AG09309 (cell line): ENCODE results near the gene CLDND2.

Experiments
- DNase-seq: peaks from one replicate; pipeline ENCODE4 v3.0.0-alpha.2; 2010; ENCODE audit warnings: low read depth
- H3K4me3 ChIP-seq: 2 replicates; pipeline ENCODE4 v1.5.1; 2011; ENCODE audit warnings: mild to moderate bottlenecking, low read depth, low read length, moderate library complexity; ENCODE audit not compliant: control insufficient read depth
- TF ChIP-seq, protein P1 (sequence below): IDR thresholded peaks from 2 replicates; pipeline ENCODE4 v1.5.1; 2011; ENCODE audit warnings: mild to moderate bottlenecking, low read depth, low read length, inconsistent platforms; ENCODE audit not compliant: insufficient read depth, control insufficient read depth; ENCODE audit errors: missing control alignments

The CLDND2 gene

DNA sequence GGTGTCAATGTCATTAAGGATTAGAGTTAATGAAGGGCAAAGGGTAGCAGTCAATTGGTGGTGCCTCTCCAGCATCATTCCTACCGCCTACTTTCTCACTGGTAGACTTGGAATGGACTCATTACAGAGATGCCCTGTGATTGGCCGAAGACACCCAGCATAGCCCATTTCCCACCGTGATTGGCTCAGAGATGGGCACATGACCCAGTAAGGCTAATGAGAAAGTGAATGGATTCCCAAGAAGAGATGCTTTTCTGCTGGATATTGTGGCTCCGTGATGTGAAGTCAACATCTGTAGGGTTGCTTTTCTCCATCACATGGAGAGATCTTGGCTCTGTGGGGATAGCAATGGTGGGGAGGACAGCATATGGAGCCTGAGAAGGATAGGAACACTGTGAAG lies 38.4 kb downstream of the CLDND2 start:
- H3K4me3 ChIP-seq: no peak overlapping the region
- DNase-seq: no peak
- TF ChIP-seq, protein P1, sequence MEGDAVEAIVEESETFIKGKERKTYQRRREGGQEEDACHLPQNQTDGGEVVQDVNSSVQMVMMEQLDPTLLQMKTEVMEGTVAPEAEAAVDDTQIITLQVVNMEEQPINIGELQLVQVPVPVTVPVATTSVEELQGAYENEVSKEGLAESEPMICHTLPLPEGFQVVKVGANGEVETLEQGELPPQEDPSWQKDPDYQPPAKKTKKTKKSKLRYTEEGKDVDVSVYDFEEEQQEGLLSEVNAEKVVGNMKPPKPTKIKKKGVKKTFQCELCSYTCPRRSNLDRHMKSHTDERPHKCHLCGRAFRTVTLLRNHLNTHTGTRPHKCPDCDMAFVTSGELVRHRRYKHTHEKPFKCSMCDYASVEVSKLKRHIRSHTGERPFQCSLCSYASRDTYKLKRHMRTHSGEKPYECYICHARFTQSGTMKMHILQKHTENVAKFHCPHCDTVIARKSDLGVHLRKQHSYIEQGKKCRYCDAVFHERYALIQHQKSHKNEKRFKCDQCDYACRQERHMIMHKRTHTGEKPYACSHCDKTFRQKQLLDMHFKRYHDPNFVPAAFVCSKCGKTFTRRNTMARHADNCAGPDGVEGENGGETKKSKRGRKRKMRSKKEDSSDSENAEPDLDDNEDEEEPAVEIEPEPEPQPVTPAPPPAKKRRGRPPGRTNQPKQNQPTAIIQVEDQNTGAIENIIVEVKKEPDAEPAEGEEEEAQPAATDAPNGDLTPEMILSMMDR: no peak

DNA sequence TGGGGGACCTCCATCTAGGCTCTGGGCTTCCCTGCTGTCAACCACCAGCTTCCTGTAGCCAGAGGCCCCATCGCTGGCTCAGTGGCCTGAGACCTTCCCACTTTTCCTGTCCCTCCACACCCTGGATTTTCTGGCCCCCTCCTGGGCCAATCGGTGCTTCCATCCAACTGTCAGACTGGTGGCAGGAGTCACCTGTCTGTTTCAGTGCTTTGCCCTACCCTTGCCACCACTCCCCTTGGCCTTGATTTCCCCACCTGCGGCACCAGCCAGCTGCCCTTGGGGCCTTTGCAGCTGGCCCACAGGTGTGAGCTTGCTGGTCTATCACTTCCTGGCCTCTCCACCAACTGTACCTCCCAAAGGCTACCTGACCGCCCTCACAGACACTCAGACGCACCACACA lies 39.4 kb downstream of the CLDND2 start:
- TF ChIP-seq, protein P1: no peak
- H3K4me3 ChIP-seq: no peak overlapping the region
- DNase-seq: no peak

DNA sequence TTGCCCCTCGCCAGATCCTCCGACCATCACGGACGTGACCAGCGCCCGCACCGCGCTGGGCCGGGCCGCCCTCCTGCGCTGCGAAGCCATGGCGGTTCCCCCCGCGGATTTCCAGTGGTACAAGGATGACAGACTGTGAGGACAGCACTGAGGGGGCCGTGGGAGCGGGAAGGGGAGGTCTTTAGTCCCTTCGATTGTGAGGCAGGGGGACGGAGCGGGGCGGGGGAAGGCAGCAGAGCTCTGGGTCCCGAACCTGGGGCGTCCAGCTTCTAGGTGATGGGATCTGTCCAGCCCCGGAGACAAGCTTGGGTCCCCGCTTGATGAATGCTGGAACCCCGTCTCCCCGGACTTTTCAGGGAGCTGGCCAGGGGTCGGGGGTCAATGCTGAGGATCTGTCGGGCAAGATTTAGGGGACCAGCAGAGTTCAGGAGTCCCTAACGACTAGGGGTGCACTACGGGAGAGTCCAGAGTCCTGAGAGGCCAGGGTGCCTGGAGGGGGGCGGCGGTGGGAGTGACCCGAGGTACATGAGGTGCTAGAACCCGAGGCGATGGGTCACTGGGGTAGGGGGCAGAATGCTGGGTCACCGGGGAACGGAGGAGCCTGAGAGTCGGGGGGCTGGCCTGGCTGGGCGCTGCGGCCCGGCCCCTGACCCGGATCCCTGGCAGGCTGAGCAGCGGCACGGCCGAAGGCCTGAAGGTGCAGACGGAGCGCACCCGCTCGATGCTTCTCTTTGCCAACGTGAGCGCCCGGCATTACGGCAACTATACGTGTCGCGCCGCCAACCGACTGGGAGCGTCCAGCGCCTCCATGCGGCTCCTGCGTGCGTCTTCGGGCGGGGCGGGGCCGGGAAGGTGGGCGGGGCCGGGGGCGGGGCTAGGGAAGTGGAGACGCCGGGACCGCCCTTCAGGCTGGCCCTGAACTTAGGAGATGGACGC lies 41.5 kb downstream of the CLDND2 start:
- no peak for DNase-seq
- H3K4me3 ChIP-seq: no peak overlapping the region
- TF ChIP-seq, protein P1: no peak

DNA sequence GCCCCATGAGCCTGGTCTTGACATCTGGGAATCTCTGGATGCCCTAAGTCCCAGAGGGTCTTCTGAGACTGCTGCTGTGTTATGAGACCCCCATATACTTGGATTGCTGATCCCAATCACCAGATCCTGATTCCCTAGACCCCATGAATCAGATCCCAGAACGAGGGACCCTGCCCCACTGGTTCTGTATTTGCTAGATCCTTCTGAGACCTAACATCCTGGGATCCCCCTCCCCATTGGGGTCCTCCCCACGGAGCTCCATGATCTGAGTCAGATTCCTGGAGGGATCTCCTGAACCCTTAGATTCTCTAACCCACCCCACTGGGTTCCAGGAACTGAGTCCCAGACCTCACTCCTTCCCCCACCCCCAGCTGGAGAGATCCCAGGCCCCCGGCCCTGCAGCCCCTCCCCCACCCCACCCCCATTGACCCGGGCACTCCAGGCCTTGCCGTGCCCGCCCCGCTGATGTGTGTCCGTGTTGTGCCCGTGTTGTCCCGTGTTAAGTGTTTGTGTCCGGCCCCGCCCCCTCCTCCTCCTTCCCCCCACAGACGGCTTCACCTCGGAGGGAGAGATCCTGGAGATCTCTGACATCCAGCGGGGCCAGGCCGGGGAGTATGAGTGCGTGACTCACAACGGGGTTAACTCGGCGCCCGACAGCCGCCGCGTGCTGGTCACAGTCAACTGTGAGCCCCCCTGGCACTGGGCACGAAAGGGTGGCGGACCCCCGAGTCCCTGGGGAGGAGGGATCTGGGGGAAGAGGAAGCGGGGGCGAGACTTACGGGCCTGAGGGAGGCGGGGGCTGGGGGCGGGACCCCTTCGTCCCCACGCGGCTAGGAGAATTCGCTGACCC lies 42.4 kb downstream of the CLDND2 start:
- TF ChIP-seq, protein P1: no peak
- DNase-seq: no peak
- H3K4me3 ChIP-seq: no peak overlapping the region

DNA sequence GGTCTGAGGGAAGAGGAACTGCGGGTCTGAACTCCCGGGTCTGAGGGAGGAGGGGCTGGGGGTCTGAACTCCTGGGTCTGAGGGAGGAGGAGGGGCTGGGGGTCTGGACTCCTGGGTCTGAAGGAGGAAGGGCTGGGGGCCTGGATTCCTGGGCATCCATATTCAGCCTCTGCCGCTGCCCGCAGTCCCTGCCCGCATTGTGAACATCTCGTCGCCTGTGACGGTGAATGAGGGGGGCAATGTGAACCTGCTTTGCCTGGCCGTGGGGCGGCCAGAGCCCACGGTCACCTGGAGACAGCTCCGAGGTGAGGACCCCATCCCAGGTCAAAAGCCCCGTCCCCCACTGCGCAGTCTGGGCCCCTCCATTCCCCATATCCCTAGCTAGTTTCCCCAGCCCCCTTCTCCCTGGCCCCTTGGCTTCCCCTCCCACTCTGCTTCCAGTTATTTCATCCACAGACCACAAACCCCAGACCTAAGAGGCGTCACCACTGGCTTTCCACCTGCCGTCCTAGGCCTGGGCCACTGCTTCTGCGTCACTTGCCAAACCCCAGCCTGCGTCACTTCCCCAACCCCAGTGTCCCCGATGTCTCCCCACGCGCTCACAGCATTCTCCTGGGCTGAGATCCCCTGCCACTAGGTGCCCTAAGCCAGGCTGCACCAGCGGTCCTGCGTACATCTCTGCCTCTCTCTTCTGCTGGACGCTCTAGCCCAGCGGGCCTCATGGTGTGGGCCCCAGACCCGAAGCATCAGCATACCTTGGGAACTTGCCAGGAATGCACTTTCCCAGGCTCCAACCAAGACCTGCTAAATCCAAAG lies 43.4 kb downstream of the CLDND2 start:
- H3K4me3 ChIP-seq: no peak overlapping the region
- no peak for DNase-seq
- TF ChIP-seq, protein P1: no peak

DNA sequence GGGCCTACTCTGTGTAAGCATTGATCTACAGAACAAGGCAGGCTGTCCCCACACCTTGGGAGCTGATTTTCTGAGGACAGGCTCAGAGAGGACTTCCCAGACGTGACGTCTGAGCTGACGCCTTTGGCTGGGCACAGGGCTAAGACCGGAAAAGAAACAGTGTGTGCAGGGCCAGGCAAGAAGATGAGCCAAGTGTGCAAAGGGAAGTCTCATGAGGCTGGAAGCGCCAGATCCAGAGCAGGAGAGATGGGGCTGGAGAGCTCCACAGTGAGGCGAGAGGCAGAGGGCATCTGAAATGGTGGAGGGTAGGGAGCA lies 44.7 kb downstream of the CLDND2 start:
- H3K4me3 ChIP-seq: no peak overlapping the region
- DNase-seq: no peak
- TF ChIP-seq, protein P1: no peak
